SKM-1 treated with dmso at 0.1 percent for 144 hours (cell line): ENCODE data around the gene RBL2.
"Not testable (repeated sequence)": the region's sequence is repeated elsewhere in the genome, so short reads cannot be mapped to it uniquely, and the experiment has no call there.

Experiments used
- DNase-seq: peaks from one replicate; lab custom pipeline; 2025; ENCODE audit not compliant: unreplicated experiment; lab: John Stamatoyannopoulos, UW

The RBL2 gene

DNA sequence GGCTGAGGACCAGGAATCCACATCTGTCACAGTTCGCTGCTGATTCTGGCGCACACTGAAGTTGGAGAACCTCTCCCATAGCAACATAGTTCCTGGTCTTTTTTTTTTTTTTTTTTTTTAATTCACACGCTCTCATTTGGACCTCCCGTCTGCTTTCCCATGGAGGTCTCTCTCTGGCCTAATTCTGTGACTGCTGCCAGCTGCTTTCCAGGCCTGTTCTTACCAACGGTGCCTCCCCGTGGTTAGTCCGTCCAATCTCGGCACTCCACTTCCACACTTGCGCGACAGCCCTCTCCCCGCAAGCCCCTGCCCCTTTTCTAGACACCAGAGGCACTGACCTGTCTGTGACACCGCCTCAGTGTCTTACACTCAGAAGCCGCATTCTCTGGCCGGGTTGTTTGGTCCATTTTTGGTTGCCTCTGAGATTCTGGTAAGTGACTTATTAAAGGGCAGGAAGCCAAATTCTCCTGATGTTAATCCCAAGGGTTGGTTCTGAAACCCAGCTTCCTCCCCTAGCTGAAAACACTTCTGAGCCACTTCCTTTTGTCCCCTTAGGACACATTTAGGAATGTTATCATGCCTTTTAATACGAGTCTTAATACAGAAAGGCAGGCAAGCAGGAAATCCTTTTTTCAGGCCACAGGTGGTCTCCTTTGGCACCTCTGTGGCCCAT is 69.9 kb downstream of the RBL2 start:
- no peak for DNase-seq

DNA sequence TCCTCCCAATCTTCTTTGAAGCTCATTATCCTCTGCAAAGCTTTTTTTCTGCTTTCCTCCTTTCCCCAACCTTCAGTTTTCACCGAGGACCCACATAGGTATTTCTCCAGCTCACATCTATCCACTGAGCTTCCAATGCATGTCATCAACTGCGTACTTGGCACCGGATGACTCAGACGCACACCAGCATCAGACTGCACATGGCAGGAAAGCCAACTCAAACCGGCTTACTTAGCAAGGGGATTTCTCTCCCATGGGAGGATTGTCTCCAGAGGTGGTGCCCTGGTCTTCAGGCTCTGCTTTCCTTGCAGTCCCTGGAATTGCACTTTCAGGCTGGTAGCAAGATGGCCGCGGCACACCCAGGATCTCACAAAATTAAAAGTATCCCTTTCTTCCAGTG is 70.4 kb downstream of the RBL2 start:
- DNase-seq, result no peak

DNA sequence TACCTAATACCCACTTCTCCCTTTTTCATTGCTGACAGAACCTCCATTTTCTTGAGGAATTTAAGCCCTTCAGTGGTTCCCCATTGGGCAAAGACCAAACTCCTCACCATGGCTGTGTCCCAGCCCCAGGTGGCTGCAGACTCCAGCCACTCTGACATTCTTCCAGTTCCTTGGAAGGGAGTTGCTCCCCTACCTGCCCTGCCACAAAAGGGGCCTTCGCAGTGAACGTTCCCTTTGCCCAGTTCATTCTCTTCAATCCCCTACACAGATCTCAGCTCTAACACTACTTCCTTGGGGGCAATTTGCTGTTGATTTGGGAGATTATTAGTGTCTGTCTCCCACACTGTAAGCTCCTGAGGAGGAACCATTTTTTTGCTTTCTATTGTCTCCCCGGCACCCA is 72.0 kb downstream of the RBL2 start:
- no peak for DNase-seq

DNA sequence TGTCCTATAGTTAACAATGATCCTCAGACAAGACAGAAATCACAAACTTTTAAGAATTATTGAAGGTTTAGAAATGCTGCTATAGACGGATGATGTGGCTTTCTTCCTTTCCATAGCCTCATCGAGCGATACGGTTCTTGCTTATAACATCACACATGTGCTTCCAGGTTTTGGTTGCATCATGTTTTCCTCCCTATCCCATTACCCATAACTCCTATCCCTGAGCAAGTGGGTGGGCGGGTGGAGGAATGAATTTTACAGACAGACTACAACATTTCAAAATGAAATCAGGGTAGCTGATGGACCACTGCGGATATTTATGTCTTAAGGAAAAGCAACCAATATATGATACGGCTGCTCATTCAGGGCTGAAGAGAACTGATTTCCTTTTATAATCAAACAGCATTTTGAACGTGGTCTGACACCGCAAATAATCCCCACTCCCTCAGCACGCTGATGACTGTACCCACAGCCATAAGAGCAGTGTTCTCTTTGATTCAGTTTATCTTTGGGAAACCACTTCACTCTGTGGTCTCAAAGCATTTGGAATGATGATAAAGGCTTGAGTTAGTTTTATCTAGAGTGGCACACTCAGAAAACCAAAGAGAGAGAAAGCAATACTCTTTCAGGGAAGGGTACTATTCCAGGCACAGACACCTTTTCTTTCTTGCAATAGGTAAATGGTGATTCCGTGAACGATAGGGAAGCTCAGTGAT is 73.4 kb downstream of the RBL2 start:
- no peak for DNase-seq

DNA sequence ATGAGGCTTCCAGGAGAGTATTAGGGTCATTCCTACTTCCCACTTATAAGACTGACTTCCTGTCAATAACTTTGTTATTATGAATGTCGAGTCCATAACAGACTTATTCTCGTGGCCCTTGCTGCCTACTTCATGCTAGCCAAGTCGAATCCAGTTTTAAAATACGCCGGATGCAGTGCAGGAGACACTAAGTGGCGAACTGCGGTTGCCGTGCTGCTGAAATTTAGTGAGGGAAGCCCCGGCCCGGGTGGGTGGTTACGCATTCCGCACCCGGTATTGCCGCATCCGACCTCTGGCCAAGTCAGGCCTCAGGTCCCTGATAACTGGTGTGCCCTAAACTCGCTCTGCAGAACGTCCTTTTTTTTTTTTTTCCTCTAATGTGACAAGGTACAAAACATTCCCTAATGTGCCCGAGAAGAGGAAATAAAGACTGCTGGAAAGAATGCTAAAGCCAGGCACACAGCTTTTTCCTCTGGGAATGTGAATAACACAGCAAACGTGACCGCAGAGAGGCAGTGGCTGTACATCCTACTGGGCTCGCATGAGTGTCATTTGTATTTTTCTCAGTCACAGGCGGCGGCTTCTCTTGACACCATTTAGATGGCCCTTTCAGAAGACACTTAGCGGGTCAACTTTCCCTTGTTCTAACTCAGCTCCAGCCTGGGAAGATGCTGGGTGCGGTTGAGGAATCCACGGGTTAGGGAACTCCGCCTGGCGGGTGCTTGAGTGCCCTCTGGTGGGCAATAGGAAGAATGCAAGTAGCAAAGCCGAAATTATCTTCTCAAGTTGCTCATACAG is 75.8 kb downstream of the RBL2 start:
- DNase-seq, result peak; percentile 41

DNA sequence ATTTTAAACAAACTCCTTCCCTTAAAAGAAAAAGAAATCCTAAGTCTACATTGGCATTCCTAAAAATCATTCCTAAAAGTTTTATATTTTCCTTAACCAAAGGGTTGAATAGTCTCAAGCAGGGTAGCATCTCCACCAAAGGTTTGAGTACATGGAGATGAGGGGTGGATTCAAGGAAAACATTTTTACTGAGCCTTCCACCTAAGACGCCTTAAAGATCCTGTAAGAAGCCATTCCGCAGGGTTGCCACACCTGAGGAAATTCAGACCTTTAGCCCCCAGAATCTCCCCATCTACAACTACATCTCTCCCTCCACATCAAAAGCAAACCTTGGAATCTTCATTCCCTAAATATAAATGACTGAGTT is 76.4 kb downstream of the RBL2 start:
- no peak for DNase-seq

DNA sequence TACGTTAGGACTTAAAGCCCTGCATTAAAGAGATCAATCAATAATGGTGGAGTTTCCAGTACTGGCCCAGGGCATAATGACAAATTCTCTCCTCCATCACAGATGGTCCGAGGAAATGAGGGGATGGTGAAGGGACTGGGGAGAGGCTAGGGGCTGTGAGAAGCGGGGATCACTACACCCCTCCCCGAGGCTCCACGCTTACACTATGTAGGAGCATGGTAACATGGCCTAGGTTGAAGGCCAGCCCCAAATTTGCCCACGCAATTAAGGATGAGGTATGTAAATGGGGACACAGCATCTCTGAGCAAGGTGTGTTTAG is 76.8 kb downstream of the RBL2 start:
- DNase-seq, result no peak

DNA sequence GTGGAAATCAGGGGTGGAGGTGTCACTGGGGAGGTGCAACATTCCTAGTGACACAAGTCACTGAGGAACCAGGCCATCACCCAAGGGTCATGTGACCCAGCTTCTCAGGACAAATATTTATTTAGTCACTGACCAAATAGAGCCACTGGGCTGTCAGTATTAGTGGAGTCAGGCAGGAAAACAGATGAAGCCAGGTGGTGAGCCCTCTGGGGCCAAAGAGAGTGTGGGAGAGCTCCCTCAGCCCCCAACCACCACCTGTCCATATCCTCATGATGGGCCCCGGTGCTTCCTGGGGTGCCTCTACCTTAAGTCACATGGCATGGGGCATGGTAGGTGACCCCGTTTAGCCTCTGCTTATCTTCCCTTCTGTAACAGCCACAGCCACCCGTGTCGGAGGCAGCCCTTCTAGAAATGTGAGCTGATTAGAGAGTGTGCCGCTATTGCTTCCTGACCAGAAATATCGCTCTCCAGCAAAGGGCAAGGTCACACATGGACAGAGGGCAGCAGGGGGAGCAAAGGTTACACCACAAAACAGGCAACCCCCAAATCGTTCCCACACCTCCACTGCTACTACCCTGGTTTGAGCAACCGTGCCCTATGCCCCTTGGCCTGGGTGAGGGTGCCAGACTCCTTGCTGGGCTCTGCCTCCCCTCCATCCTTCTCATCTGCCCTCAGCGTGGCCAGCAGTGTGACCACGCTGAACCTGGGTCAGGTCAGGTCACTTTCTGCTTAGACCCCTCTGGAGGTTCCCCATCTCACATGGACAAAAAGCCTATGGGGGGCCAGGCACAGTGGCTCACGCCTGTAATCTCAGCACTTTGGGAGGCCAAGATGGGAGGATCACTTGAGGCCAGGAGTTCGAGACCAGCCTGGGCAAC is 77.4 kb downstream of the RBL2 start:
- no peak for DNase-seq

DNA sequence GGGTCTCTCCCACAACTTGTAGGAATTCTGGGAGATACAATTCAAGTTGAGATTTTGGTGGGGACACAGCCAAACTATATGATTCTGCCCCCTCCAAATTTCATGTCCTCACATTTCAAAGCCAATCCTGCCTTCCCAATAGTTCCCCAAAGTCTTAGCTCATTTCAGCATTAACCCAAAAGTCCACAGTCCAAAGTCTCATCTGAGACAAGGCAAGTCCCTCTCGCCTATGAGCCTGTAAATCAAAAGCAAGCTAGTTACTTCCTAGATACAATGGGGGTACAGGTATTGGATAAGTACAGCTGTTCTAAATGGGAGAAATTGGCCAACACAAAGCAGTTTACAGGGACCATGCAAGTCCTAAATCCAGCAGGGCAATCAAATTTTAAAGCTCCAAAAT is 78.5 kb downstream of the RBL2 start:
- DNase-seq, result not testable (repeated sequence)

DNA sequence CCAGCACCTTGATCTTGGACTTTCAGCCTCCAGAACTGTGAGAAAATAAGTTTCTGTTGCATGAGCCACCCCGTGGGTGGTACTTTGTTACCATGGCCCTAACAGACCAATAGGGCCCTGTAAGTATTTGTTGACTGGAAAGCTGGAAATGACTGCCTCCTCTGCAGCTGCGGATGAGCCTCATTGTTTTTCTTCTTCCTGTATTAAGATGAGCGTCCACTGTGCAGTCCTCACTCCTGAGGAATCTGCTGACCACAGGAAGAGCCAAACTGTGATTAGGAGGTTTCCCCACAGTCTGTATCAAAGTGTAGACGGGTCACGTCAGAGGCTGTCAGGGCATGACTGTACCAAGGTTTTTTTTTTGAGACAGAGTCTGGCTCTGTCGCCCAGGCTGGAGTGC is 81.0 kb downstream of the RBL2 start:
- no peak for DNase-seq

DNA sequence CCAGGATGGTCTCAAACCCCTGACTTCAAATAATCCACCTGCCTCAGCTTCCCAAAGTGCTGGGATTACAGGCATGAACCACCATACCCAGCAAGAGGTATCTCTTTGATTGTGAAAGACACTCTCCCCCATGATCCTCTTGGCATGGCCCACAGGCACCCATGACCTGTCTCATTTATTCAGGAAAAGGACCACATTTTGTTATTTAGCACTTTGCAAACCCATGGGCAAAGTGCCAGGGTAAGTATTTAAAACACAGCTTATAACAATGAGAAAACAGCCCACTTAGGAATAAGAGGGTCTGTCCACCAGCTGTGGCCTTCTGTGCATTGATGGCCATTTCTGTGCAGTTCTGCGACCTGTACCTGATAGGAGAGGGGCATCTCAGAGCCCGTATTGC is 81.5 kb downstream of the RBL2 start:
- DNase-seq, result no peak

DNA sequence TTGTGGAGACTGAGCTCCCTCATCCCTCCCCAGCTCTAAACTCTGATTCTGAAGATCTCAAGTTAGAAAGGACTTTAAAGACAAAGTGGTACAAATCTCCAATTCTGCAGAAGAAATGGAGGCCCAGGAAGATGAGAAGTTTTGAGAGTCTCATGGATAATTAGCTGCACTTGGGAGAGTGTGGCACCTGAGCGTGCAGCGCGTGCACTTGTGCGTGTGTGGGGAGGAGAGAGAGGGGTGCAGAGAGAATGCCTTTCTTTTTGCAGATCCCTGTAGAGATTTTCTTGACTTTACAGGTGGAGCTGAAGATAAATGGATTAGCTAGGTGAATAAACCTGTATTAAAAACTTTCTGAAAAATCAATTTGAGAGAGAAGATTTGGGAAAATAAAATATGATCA is 83.6 kb downstream of the RBL2 start:
- DNase-seq, result no peak

DNA sequence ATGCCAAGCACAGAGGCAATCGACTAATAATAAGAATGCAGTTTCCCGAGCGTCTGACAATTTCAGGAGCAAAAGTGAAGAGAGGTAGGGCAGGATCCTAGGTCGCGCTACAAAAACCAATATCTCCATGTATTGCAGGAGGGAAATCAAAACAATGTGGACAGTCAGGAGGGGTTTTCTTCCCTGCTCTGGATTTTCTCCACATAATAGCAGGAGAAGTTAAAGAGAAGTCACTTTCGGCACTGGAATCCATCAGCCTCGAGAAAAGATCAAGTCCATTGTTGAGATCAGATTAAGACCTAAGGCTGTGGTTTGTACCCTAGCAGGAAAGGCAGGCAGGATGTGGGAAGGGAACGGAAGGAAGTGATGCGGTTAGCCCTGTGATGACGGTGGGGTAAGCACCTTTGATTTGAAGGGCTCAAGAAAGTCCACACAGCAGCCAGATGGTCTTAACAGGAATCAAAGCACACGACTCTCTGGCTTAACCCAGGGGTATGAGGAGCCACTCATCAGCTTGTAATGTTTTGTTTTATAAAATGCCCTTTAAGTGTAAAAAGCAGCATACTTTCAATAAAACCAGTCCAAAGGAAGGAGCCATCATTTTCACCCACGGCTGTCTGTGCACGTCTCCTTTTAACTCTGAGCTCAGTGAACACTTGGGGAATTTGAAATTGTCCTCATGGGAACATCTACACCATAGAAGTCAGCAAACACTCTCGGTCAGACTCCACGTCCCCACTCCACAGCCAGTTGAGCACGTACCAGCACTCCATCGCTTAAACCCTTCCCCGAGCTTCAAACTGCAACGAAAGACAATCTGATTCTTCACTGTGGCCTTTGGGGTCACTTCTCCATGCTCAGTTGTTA is 84.5 kb downstream of the RBL2 start:
- DNase-seq, result peak; percentile 44

DNA sequence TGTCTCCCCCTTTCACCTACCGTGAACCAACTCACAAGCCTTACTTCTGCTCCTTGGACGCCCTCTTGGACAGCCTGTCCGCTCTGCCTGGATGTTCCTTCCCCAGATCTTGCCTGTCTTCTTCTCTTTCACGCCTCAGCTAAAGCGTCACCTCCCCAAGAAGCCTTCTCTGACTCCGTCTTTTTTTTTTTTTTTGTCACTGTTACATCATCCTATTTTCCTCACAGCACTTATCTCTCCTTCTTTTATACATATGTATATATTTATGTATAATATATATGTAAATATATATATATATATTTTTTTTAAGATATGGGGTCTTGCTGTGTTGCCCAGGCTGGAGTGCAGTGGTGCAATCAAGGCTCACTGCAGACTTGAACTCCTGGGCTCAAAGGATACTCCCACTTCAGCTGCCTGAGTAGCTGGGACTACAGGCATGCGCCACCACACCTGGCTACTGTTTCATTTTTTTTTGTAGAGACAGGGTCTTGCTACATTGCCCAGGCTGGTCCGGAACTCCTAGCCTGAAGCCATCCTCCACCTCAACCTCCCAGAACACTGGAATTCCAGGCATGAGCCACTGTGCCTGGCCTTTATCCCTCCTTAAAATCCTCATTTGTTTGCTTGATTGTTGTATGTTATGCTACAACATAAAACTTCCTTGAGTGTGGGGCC is 85.3 kb downstream of the RBL2 start:
- no peak for DNase-seq

DNA sequence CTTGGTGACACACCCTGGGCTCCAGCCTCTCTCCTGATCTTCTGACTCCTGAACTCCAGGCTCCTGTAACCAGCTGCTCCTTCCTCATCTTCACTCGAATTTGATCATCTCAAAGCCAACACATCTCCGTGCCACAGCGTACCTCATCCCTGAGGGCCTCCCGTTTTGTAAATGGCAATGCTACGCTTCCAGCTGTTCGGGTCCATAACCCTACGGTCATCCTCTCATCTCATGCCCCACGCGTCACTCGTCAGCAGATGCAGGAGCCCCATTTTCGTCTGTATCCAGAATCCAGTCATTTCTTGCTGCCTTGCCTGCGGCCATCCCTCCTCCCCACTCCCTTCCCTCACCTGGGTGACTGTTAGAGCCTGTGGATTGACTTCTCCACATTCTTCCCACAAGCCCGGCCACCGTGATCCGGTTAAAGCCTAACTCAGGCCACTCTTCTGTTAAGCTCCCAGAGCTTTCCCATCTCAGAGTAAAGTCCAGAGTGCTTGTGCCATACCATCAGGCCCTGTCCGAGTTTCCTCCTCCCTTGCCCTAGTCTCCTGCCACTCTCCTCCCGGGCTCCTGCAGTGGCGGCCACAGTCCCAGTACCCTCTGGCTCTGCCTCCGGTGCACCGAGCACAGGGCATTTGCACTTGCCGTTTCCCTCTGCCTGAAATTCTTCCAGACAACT is 89.0 kb downstream of the RBL2 start:
- no peak for DNase-seq

DNA sequence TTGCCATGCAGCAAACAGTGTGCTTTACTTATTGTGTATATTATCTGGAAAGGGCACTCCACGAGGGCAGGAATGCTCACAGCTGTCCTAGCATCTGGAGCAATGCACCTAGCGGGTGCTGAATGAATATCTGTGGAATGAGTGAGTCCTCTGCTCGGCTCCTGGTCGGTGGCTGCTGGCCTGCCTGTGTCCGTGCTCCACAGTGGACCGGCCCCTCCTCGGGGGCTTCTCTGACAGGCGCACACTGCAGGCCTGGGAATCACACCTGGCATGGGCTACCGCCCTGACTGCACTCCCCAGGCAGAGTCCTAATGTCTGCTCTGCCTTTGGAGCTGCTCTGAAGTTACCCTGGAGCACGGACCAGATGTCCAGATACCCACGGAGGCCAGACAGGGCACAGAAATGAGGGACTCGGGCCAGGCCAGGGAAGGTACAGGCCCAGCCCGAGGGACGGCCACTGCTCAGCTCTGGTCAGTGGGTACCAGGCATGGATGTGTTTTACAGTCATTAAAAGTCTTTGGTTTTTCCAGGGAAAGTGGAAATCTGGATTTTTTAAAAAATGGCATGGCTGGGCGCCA is 89.8 kb downstream of the RBL2 start:
- DNase-seq, result no peak

DNA sequence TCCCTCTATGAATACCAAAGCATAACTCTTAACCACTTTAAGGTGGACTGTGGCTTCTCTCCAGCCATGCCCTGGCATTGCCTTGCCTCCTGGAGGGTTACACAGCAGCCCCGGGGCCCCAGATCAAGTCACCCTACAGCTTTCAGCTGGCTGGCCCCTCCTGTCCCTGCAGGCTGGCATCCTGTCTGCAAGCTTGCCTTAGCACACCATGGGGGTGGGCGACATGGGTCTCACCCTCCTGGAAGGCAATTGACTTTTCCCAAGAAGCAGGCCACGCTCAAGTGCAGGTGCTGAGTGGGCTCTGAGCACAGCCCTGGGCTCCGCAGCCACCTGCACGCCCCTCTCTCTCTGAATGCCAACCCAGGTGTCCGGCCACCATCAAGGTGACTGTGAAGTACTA is 94.5 kb downstream of the RBL2 start:
- no peak for DNase-seq

DNA sequence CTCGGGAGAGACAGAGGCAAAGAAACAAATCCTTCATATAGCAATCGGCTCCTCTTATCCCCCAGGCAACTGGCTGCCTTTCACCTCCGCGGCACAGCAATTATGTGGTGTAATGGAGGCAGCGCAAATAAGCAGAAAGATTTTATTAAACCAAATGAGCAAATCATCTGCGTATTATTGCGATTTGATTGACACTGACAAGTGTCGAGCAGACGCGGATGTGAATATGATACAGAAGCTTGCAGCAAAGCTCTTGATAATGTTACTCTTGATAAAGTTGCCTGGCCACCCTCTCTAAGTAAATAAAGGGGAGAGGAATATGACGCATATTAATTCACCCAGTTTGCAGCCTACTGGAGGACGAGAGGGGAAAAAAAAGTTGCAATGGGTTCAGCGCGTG is 95.2 kb downstream of the RBL2 start:
- DNase-seq, result no peak

DNA sequence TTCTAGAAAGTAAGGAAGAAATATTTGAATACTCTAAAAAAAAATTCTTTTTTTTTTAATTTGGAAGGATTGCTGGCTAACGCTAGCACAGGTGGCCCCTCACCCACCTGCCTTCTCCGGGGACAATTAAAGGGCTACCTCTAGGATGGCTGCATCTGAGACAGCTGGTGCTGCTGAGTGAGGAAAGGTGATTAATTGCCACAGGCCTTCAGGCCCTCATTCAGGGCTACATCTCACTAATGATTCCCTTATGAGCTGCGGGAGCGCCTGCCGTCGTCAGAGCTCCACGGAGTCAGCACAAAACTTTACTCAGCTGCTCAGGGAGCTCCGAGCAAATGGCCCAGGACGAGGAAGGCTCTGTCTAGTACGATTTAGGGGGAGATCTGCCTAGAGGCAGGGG is 95.8 kb downstream of the RBL2 start:
- DNase-seq, result no peak
